Muscle layer of duodenum (tissue), 2 donors: Measurements from ENCODE around the gene CD300LF.

Source experiments
- H3K27ac ChIP-seq: one replicate; pipeline ENCODE4 v1.7.0; 2013; ENCODE audit warnings: mild to moderate bottlenecking, low read length
- H3K27me3 ChIP-seq: one replicate; pipeline ENCODE4 v1.7.0; 2013; ENCODE audit warnings: low read depth, mild to moderate bottlenecking, control low read depth, low read length
- H3K36me3 ChIP-seq, 2 donors: one replicate each; pipeline ENCODE4 v1.7.0; 2013; ENCODE audit warnings: low read length in 2 of 2, control low read depth in 1 of 2, mild to moderate bottlenecking in 1 of 2; ENCODE audit not compliant: insufficient read depth in 2 of 2, control insufficient read depth in 1 of 2
- H3K4me1 ChIP-seq, 2 donors: one replicate each; pipeline ENCODE4 v1.7.0; 2013; ENCODE audit warnings: low read length in 2 of 2, mild to moderate bottlenecking in 2 of 2, control low read depth in 1 of 2, moderate library complexity in 1 of 2; ENCODE audit not compliant: insufficient read depth in 2 of 2, control insufficient read depth in 1 of 2
- H3K4me3 ChIP-seq, 2 donors: one replicate each; pipeline ENCODE4 v1.7.0; 2013; ENCODE audit warnings: low read length in 2 of 2, low read depth in 1 of 2, mild to moderate bottlenecking in 1 of 2
- H3K9me3 ChIP-seq, 2 donors: one replicate each; pipeline ENCODE4 v1.7.0; 2013; ENCODE audit warnings: low read length in 2 of 2, control low read depth in 1 of 2, mild to moderate bottlenecking in 1 of 2; ENCODE audit not compliant: control insufficient read depth in 1 of 2
- donor health status: healthy.

The CD300LF gene

DNA sequence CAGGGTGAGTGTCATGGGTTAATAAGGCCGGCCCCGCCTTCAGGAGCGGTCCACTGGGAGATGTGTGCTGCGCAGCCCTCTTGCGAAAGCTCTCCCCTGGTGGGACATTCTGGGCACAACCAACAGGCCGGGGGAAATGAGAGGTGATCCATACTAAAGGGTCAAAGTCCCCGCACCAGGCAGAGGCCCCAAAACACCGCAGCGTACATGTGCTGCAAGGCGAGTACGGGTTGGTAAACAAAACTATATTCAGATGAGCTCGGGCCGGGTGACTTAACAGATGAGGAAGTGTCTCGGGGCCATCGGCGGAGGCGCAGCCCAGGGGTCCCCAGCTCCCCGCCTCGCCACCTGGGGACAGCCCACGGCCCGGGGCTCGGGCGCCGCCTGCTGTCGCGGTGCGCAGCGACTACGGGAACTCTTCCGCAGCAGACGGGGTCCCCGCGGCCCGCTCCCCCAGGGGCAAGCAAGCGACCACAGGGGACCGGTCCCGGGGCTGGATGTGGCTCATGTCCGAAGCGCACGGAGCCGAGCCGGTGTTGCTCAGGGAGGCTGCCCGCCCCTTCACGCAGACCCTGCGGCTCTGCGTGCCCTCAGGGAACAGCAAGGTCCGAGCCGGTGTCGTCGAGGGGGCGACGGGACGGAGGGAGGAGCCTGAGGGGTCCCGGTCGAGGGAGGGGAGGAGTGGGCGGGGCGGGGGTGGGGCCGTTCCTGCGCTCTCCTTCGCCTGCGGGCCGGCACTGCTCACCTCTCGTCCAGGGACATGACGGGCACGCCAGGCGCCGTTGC lies 24.0 kb upstream of the CD300LF start, which contains the start of gene RAB37:
Gene RAB37 (plus strand): TSS at position 744 of the 786 bp plus-strand sequence. CDS start 17 bp downstream, at position 761.
- peaks cover 25% of the 10 kb centered on the region for H3K27me3 ChIP-seq
- peaks cover 10 to 24% of the 10 kb centered on the region in 2 donors for H3K4me1 ChIP-seq
- H3K9me3 ChIP-seq: no peaks in the 10 kb centered on the region
- H3K27ac ChIP-seq: no peak within 1 kb of the TSS
- H3K36me3 ChIP-seq: no peaks in the 10 kb centered on the region
- H3K4me3 ChIP-seq: peak within 1 kb of the TSS; percentile 9 to 54

- Histone ChIP-seq H3K4me1 (peaks cover 10 to 24% of the 10 kb centered on the region in 2 donors), H3K9me3 (no peaks in the 10 kb centered on the region), H3K4me3 (no peak overlapping the region), H3K36me3 (no peaks in the 10 kb centered on the region), H3K27me3 (peaks cover 16% of the 10 kb centered on the region), H3K27ac (no peak overlapping the region)
Observed at GRCh38 chr17:74734256-74734655, 21.5 kb upstream of the CD300LF start.

DNA sequence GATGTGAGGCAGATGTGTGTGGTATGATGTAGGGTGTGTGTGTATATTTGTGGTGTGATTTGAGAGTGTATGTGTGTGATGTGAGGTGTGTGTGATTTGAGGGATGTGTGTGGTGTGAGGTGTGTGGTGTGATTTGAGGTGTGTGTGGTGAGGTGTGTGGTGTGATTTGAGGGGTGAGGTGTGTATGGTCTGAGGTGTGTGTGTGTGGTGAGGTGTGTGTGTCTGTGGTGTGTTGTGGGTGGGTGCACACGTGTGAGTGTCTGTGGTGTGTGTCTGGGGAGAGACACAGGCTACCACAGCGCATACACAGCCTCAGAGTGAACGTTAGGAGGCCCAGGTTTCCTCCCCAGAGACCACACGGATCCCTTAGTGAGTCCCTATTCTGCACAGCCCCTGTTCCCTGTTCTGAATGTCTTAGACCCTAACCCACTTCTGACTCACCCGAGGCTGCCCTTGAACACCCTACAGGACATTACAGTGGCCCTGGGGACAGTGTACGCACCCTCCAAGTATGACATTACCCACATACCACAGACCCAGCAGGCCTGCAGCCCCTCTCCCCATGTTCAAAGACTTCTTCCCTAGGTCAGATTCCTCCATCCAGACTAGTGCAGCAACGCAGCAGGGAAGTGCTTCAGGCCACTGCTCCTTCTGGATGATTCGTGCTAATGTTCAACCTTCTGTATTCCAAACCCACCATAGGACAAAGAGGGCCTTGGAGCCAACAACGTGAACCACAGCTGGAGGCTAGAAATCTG lies 20.8 kb upstream of the CD300LF start:
- H3K36me3 ChIP-seq: no peaks in the 10 kb centered on the region
- no peak overlapping the region for H3K27ac ChIP-seq
- H3K4me1 ChIP-seq: peaks cover 10 to 23% of the 10 kb centered on the region in 2 donors
- H3K4me3 ChIP-seq: no peak overlapping the region
- peaks cover 9% of the 10 kb centered on the region for H3K27me3 ChIP-seq
- H3K9me3 ChIP-seq: no peaks in the 10 kb centered on the region

- Histone ChIP-seq H3K27me3 (no peaks in the 10 kb centered on the region), H3K9me3 (no peaks in the 10 kb centered on the region), H3K36me3 (no peaks in the 10 kb centered on the region), H3K27ac (no peak overlapping the region), H3K4me1 (peaks cover 0 to 10% of the 10 kb centered on the region in 2 donors), H3K4me3 (no peak overlapping the region)
Observed at GRCh38 chr17:74732042-74732867, 19.5 kb upstream of the CD300LF start.

GRCh38 chr17:74731347-74731605 lies 18.6 kb upstream of the CD300LF start:
- Histone ChIP-seq H3K27me3 (no peaks in the 10 kb centered on the region), H3K4me1 (peaks cover 0 to under 1% of the 10 kb centered on the region in 2 donors), H3K36me3 (no peaks in the 10 kb centered on the region), H3K9me3 (no peaks in the 10 kb centered on the region), H3K27ac (no peak overlapping the region), H3K4me3 (no peak overlapping the region)

DNA sequence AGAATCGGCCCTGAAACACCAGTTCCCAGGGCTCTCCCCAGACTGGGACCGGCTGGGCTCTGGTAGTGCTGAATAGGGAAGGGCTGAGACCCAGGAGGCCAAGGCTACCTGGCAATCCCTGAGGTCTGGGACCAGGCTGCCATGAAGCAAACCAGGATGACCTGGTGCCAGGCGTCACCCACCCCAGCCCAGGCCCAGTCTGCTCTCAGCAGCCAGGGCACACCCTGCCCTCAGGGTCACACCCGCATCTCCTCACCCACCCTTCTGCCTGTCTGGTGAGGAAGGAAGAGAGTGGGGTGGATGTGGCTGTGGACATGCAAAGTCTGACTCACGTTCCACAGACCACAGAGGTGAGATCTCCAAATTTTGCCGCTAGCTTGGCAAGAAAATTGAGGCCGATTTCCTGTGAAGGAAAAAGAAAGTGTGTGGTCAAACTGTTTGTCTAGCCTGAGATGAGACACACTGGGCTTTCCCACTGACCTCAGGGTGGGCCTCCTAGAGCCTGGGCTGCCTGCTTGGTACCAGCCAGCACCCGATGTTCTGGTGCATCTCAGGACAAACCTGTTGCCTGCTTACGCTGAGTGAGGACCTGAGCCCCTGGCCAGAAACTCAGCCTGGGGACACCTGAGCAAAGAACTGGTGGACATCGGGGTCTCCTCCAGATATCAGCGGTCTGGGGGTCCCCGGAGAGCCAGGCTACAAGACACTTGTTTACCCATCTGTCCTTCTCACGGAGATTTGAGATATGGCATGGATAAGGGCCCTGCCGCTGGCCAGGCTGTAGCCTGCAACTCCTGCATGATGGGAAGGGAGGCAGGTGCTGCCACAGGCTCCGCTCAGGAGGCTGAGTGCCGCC lies 18.0 kb upstream of the CD300LF start:
- no peaks in the 10 kb centered on the region for H3K27me3 ChIP-seq
- H3K4me3 ChIP-seq: no peak overlapping the region
- H3K27ac ChIP-seq: no peak overlapping the region
- no peaks in the 10 kb centered on the region for H3K9me3 ChIP-seq
- no peaks in the 10 kb centered on the region for H3K4me1 ChIP-seq
- H3K36me3 ChIP-seq: no peaks in the 10 kb centered on the region

- Histone ChIP-seq H3K36me3 (no peaks in the 10 kb centered on the region), H3K4me3 (no peak overlapping the region), H3K9me3 (no peaks in the 10 kb centered on the region), H3K27me3 (no peaks in the 10 kb centered on the region), H3K4me1 (no peaks in the 10 kb centered on the region), H3K27ac (no peak overlapping the region)
Observed at GRCh38 chr17:74729866-74730265, 17.1 kb upstream of the CD300LF start.

GRCh38 chr17:74729368-74729767 lies 16.6 kb upstream of the CD300LF start:
- H3K4me3 ChIP-seq: no peak overlapping the region
- no peaks in the 10 kb centered on the region for H3K27me3 ChIP-seq
- H3K9me3 ChIP-seq: no peaks in the 10 kb centered on the region
- H3K4me1 ChIP-seq: no peaks in the 10 kb centered on the region
- no peak overlapping the region for H3K27ac ChIP-seq
- H3K36me3 ChIP-seq: no peaks in the 10 kb centered on the region

DNA sequence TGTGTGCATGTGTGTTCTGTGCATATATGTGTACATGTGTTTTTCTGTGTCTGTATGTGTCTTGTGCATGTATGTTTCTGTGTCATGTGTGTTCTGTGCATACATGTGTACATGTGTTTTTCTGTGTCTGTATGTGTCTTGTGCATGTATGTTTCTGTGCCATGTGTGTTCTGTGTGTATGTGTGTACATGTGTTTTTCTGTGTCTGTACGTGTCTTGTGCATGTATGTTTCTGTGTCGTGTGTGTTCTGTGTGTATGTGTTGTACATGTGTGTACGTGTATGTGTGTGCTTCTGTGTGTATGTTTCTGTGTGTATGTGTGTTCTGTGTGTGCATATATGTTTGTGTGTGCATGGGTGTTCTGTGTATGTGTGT lies 16.0 kb upstream of the CD300LF start:
- no peak overlapping the region for H3K4me3 ChIP-seq
- no peaks in the 10 kb centered on the region for H3K4me1 ChIP-seq
- H3K36me3 ChIP-seq: no peaks in the 10 kb centered on the region
- H3K27ac ChIP-seq: no peak overlapping the region
- H3K27me3 ChIP-seq: no peaks in the 10 kb centered on the region
- no peaks in the 10 kb centered on the region for H3K9me3 ChIP-seq

DNA sequence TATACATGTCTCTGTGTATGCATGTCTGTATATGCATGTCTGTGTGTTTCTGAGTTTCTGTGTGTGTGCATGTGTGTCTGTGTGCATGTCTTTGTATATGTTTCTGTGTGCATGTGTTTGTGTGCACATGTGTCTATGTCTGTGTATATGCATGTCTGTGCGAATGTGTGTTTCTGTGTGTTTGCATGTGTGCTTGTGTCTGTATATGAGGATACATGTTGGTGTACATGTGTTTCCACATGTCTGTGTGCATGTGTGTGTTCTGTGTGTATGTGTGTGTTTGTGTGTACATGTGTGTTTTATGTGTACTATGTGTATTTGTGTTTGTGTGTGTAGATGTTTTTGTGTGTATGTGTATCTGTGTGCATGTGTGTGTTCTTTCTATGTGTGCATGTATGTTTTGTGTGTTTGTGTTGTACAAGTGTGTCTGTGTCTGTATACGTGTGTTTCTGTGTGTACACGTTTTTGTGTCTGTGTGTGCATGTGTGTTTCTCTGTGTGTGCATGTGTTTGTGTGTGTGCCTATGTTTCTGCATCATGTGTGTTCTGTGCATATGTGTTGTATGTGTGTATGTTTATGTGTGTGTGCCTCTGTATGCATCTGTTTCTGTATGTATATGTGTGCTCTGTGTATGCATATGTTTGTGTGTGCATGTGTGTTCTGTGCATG lies 15.4 kb upstream of the CD300LF start:
- no peaks in the 10 kb centered on the region for H3K9me3 ChIP-seq
- H3K27me3 ChIP-seq: no peaks in the 10 kb centered on the region
- no peak overlapping the region for H3K4me3 ChIP-seq
- H3K36me3 ChIP-seq: no peaks in the 10 kb centered on the region
- H3K27ac ChIP-seq: no peak overlapping the region
- H3K4me1 ChIP-seq: no peaks in the 10 kb centered on the region
